ENCODE measurements around the gene BAIAP2L1. TPM values are rescaled to one million over a fixed set of nuclear protein-coding genes. Genes with fewer than 3 reads are reported as not detected.

The BAIAP2L1 gene
- total and polyA plus RNA-seq, 2 experiments from 2014 or later: 5.9 to 7.4 TPM

DNA sequence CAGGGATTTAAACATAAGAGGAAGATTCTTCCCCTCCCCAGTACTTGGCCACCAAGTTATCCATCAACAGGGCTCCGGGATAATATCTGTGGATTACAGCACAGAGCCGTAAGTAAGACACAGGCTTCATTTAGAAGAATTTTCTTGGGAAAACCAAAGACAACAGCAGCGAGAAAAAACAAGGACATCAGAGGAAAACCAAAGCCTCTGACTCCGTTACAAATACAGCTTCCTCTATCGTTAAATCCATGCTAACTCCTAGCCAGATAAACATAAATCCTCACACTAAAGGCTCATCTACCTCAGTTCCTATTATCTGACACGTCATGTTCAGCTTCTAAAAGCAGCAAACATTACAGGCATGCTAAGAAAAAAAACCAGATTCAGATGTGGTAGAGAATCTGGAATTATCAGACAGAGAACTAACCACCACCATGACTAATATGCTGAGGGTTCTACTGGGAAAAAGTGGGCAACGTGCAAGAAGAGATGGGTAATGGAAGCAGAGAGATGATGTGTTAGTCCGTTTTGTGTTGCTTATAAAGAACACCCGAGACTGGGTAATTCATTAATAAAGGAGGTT lies 71.0 kb downstream of the BAIAP2L1 start:
- DNase-seq: peak; percentile 68
- H3F3A ChIP-seq (ENCODE audit: insufficient read depth): peaks cover 8% of the 10 kb centered on the region; the same call in 1 of the 2 replicates
- no peaks in the 10 kb centered on the region for H4K20me1 ChIP-seq (ENCODE audit: insufficient read depth)
- no peak for TF ChIP-seq EZH2phosphoT487 (IDR thresholded peaks at IDR 0.05; ENCODE audit: insufficient read depth, low read depth)
- no peak for TF ChIP-seq EZH2 (IDR thresholded peaks at IDR 0.05; ENCODE audit: insufficient read depth, poor library complexity, severe bottlenecking)
- H3K9ac ChIP-seq: peak overlapping the region; percentile 45
- 36 to 38% methylated on average over 9 of the region's 9 CpGs for WGBS, 2 experiments (ENCODE audit: low coverage in 1 of 2, low lambda C conversion rate in 2 of 2, missing lambda C conversion rate in 2 of 2)
- peak overlapping the region; percentile 36 for H3K4me2 ChIP-seq (ENCODE audit: unreplicated experiment)
- H3K27ac ChIP-seq: peak overlapping the region; percentile 53
- no peaks in the 10 kb centered on the region for H3K9me3 ChIP-seq (ENCODE audit: low read depth)
- peak overlapping the region; percentile 19; the same call in 1 of the 2 replicates for H3K4me3 ChIP-seq
- H3K79me2 ChIP-seq (ENCODE audit: insufficient read depth): no peaks in the 10 kb centered on the region
- in situ Hi-C loops (cut with MboI): no loop called here
- peaks cover 18% of the 10 kb centered on the region for H3K4me1 ChIP-seq (ENCODE audit: insufficient read depth)
- no peaks in the 10 kb centered on the region for H3K36me3 ChIP-seq (ENCODE audit: low read depth)
- no peaks in the 10 kb centered on the region for H3K27me3 ChIP-seq (replicated peaks; ENCODE audit: insufficient read depth)
- H2AFZ ChIP-seq: peak overlapping the region; percentile 71
- H3K9me2 ChIP-seq (ENCODE audit: insufficient read depth): no peaks in the 10 kb centered on the region

DNA sequence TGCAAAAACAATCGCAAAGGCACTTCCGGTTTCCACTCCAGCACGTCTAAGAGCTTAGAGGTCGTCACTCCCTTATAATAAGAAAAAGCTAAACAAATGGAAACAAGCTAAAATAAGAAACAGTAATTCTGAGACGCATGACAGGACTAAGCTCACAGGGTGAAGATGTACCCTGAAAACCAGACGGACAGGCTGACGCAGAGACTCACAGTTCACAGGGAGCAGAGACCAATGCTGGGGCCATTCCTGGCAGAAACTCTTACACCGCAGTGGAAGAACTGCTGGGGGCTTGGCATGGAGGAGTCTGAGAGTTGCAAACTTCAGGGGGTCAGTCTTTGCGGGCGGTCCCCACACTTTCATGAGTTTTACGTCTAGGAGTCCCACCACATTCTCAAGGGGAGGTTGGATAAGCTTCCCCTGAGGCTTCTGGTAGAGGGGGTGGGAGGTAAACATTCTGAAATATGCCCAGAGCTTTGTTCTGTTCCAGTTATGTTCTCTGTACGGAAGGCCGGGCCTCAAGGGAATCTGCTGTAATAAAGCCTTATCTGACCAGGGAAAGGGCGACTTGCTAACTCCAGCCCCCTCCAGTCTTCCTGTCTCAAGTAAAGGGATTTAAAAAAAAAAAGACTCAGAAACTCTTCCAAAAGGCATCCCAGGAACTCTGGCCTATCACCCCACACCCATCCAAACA lies 71.6 kb downstream of the BAIAP2L1 start:
- Histone ChIP-seq H3F3A (ENCODE audit: insufficient read depth) (peaks cover 8% of the 10 kb centered on the region; the same call in 1 of the 2 replicates), H3K4me1 (ENCODE audit: insufficient read depth) (peaks cover 18% of the 10 kb centered on the region), H3K9ac (peak overlapping the region; percentile 45), H3K36me3 (ENCODE audit: low read depth) (no peaks in the 10 kb centered on the region), H4K20me1 (ENCODE audit: insufficient read depth) (no peaks in the 10 kb centered on the region), H3K9me2 (ENCODE audit: insufficient read depth) (no peaks in the 10 kb centered on the region), H3K4me2 (ENCODE audit: unreplicated experiment) (peak overlapping the region; percentile 36), H3K27ac (peak overlapping the region; percentile 53), H3K9me3 (ENCODE audit: low read depth) (no peaks in the 10 kb centered on the region), H3K79me2 (ENCODE audit: insufficient read depth) (no peaks in the 10 kb centered on the region), H2AFZ (peak overlapping the region; percentile 71), H3K27me3 (replicated peaks; ENCODE audit: insufficient read depth) (no peaks in the 10 kb centered on the region), H3K4me3 (peak overlapping the region; percentile 19; the same call in 1 of the 2 replicates)
- TF ChIP-seq EZH2phosphoT487 (IDR thresholded peaks at IDR 0.05; ENCODE audit: insufficient read depth, low read depth): no peak
- TF ChIP-seq EZH2 (IDR thresholded peaks at IDR 0.05; ENCODE audit: insufficient read depth, poor library complexity, severe bottlenecking): no peak
- no peak for DNase-seq
- in situ Hi-C loops (cut with MboI): no loop called here
- 58 to 66% methylated on average over 14 of the region's 14 CpGs for WGBS, 2 experiments (ENCODE audit: low coverage in 1 of 2, low lambda C conversion rate in 2 of 2, missing lambda C conversion rate in 2 of 2)

DNA sequence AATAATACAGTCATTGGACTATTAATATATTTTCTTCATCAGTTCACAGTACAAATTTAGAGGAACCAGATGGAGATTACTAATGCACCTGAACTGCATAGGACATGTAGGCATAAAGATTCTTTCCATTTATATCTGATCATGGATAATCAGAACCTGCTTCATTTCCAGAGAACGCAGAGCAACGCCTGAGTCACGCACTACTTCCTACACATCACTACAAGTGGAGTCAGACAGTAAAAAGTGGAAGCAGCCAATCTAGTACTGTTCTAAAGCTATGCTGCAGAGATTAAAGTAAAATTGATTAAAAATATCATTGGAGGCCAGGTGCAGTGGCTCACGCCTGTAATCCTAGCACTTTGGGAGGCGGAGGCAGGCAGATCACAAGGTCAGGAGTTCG lies 76.1 kb downstream of the BAIAP2L1 start:
- no peak overlapping the region for H3K4me2 ChIP-seq (ENCODE audit: unreplicated experiment)
- no peaks in the 10 kb centered on the region for H3K79me2 ChIP-seq (ENCODE audit: insufficient read depth)
- peaks cover 8% of the 10 kb centered on the region; the same call in 1 of the 2 replicates for H3F3A ChIP-seq (ENCODE audit: insufficient read depth)
- no peak overlapping the region for H3K27ac ChIP-seq
- H3K27me3 ChIP-seq (replicated peaks; ENCODE audit: insufficient read depth): no peaks in the 10 kb centered on the region
- in situ Hi-C loops (cut with MboI): loop anchor here (25.0 kb wide), 1 partner anchor 513 kb away; no protein-coding TSS in a partner anchor
- H3K4me3 ChIP-seq: no peak overlapping the region
- peaks cover 13% of the 10 kb centered on the region for H3K4me1 ChIP-seq (ENCODE audit: insufficient read depth)
- no peak for DNase-seq
- H3K9me3 ChIP-seq (ENCODE audit: low read depth): no peaks in the 10 kb centered on the region
- H3K9me2 ChIP-seq (ENCODE audit: insufficient read depth): no peaks in the 10 kb centered on the region
- H3K36me3 ChIP-seq (ENCODE audit: low read depth): no peaks in the 10 kb centered on the region
- H3K9ac ChIP-seq: no peak overlapping the region
- no peaks in the 10 kb centered on the region for H4K20me1 ChIP-seq (ENCODE audit: insufficient read depth)
- TF ChIP-seq EZH2phosphoT487 (IDR thresholded peaks at IDR 0.05; ENCODE audit: insufficient read depth, low read depth) (no peak), EZH2 (IDR thresholded peaks at IDR 0.05; ENCODE audit: insufficient read depth, poor library complexity, severe bottlenecking) (no peak)
- 77 to 81% methylated on average over 6 of the region's 6 CpGs for WGBS, 2 experiments (ENCODE audit: low coverage in 1 of 2, low lambda C conversion rate in 2 of 2, missing lambda C conversion rate in 2 of 2)
- no peak overlapping the region for H2AFZ ChIP-seq

DNA sequence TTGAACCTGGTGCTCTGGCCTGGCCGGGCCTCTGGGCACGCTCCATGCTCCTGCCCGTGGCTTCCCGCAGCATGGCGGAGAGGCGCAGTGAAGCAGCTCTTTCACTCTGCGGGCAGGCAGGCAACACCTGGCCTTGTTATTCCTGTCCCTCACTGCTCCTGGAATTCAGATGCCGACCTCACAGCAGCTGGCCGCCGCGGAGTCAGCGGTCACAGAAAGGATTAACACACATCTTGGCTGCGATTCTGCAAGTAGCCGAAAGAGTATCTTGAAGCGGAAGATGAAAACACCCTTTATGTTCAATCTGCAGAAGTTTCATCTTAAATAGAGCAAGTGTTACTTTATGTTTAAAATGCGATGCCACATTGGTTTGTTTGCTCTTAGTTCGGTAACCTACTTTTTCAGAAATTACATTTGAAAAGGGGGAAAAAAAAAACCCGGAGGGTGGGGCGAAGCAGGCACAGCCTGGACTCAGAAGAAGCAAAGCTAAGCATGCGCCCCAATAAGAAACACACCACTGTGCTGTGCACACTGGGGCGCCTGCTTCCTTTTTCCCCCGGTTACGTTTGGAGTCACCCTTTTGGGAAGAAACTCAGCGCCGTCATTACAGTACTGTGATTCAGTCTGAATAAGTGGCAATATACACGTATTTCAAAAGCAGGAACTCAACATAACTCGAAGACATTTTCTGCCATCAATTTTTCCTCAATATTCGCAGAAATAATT lies 77.1 kb downstream of the BAIAP2L1 start:
- Histone ChIP-seq H3K9ac (no peak overlapping the region), H3K79me2 (ENCODE audit: insufficient read depth) (no peaks in the 10 kb centered on the region), H3K27ac (no peak overlapping the region), H3K9me3 (ENCODE audit: low read depth) (no peaks in the 10 kb centered on the region), H3F3A (ENCODE audit: insufficient read depth) (peaks cover 3% of the 10 kb centered on the region; the same call in 1 of the 2 replicates), H3K4me3 (no peak overlapping the region), H3K36me3 (ENCODE audit: low read depth) (no peaks in the 10 kb centered on the region), H3K4me2 (ENCODE audit: unreplicated experiment) (no peak overlapping the region), H3K27me3 (replicated peaks; ENCODE audit: insufficient read depth) (no peaks in the 10 kb centered on the region), H3K4me1 (ENCODE audit: insufficient read depth) (peaks cover 2% of the 10 kb centered on the region; the same call in 1 of the 2 replicates), H3K9me2 (ENCODE audit: insufficient read depth) (no peaks in the 10 kb centered on the region), H4K20me1 (ENCODE audit: insufficient read depth) (no peaks in the 10 kb centered on the region), H2AFZ (no peak overlapping the region)
- in situ Hi-C loops (cut with MboI): loop anchor here (25.0 kb wide), 1 partner anchor 514 kb away; no protein-coding TSS in a partner anchor
- peak; percentile 24 for DNase-seq
- 46 to 48% methylated on average over 28 of the region's 28 CpGs for WGBS, 2 experiments (ENCODE audit: low coverage in 1 of 2, low lambda C conversion rate in 2 of 2, missing lambda C conversion rate in 2 of 2)
- TF ChIP-seq EZH2 (IDR thresholded peaks at IDR 0.05; ENCODE audit: insufficient read depth, poor library complexity, severe bottlenecking) (no peak), EZH2phosphoT487 (IDR thresholded peaks at IDR 0.05; ENCODE audit: insufficient read depth, low read depth) (no peak)

Measured in GM23248 (cell line).